Measurements from ENCODE around the gene CHPF. TPM values are rescaled to one million over a fixed set of nuclear protein-coding genes. Genes with fewer than 3 reads are reported as not detected.
A peak's percentile ranks its signal among the peaks of the same experiment; 100 is the strongest.

Gene CHPF
- total and polyA plus RNA-seq, 4 donors, result 26.5 to 135 (median 58.2) TPM

DNA sequence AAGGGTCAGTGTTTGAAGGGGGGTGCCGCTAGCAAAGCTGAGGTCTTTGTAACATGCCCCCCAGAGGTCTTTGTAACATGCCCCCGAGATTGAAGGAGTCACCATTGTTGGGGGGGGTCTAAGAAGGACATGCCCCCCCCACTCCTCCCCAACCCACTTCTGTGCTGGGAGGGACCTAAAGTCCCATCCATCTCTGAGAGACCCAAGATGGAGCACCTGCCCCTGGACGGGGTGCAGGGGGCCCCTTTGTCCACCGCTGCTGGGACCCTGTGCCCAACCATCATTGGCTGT lies 35.2 kb downstream of the CHPF start:
- 86% methylated on average over 4 of the region's 4 CpGs for WGBS
- Histone ChIP-seq H3K9ac (ENCODE audit: low read depth in 1 of 2, low read length in 2 of 2) (no peak overlapping the region), H3K9me3 (ENCODE audit: control insufficient read depth in 4 of 4, low read length in 3 of 4) (no peaks in the 10 kb centered on the region), H3K27me3 (ENCODE audit: control insufficient read depth in 4 of 4, insufficient read depth in 4 of 4, low read length in 3 of 4) (no peaks in the 10 kb centered on the region), H3K36me3 (ENCODE audit: control insufficient read depth in 4 of 4, insufficient read depth in 3 of 4, low read depth in 1 of 4, low read length in 3 of 4) (peaks cover 13 to 28% (median 14%) of the 10 kb centered on the region in 4 donors), H3K4me1 (ENCODE audit: control insufficient read depth in 4 of 4, insufficient read depth in 4 of 4, low read length in 3 of 4) (peaks cover 0 to 9% (median 6%) of the 10 kb centered on the region in 4 donors), H3K4me3 (ENCODE audit: low read depth in 1 of 3, low read length in 3 of 3) (no peak overlapping the region), H3K27ac (ENCODE audit: low read depth in 1 of 2, low read length in 2 of 2) (no peak overlapping the region)
- TF ChIP-seq YY1 (IDR thresholded peaks at IDR 0.05) (no peak), FOXA1 (IDR thresholded peaks at IDR 0.05) (no peak), RXRA (IDR thresholded peaks at IDR 0.05) (no peak)
- TF ChIP-seq, protein P1, sequence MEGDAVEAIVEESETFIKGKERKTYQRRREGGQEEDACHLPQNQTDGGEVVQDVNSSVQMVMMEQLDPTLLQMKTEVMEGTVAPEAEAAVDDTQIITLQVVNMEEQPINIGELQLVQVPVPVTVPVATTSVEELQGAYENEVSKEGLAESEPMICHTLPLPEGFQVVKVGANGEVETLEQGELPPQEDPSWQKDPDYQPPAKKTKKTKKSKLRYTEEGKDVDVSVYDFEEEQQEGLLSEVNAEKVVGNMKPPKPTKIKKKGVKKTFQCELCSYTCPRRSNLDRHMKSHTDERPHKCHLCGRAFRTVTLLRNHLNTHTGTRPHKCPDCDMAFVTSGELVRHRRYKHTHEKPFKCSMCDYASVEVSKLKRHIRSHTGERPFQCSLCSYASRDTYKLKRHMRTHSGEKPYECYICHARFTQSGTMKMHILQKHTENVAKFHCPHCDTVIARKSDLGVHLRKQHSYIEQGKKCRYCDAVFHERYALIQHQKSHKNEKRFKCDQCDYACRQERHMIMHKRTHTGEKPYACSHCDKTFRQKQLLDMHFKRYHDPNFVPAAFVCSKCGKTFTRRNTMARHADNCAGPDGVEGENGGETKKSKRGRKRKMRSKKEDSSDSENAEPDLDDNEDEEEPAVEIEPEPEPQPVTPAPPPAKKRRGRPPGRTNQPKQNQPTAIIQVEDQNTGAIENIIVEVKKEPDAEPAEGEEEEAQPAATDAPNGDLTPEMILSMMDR (IDR thresholded peaks at IDR 0.05; ENCODE audit: low read depth, low read length, missing input control), result no peak
- no peak for DNase-seq (ENCODE audit: low spot score)

DNA sequence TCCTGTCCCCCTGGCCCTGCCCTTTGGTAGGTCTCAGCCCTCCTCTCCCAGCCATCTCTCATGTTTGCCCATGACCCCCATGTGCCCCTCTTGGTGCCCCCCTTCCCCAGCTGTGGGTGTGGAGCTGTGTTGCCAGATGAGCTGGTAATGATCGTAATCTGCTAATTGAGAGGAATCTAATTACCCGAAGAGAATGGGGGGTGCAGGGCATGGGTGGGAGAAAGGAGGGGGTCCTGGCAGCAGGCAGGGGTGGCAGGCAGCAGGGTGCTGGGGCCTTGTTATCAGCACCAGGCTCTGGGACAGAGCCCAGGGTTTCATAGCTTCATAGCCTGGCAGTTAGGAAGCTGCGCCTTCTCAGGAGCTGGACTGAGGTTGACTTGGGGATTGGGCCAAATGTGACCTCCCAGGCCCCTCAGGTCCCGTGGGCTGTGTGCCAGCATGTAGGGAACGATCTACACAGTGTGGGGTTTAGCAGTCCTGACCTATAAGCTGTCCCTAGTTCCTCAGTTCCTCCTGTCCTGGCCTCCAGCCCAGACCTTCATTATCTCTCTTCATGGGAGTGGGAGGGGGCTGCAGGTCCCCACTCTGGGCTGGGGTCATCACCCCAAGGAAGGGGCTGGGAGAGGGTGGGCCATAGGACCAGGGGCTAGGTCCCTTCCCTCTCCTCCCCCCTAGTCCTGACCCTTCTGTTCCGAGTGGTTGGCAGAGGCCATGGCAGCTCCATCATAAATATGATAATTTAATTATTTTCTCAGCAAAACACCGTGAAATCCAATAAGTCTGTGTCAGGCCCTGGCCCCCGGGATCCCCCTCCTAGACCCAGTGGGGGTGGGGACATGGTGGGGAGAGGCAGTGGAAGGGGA lies 35.8 kb downstream of the CHPF start:
- Histone ChIP-seq H3K36me3 (ENCODE audit: control insufficient read depth in 4 of 4, insufficient read depth in 3 of 4, low read depth in 1 of 4, low read length in 3 of 4) (peaks cover 14 to 30% (median 15%) of the 10 kb centered on the region in 4 donors), H3K9me3 (ENCODE audit: control insufficient read depth in 4 of 4, low read length in 3 of 4) (no peaks in the 10 kb centered on the region), H3K27ac (ENCODE audit: low read depth in 1 of 2, low read length in 2 of 2) (no peak overlapping the region), H3K27me3 (ENCODE audit: control insufficient read depth in 4 of 4, insufficient read depth in 4 of 4, low read length in 3 of 4) (no peaks in the 10 kb centered on the region), H3K4me3 (ENCODE audit: low read depth in 1 of 3, low read length in 3 of 3) (no peak overlapping the region), H3K9ac (ENCODE audit: low read depth in 1 of 2, low read length in 2 of 2) (no peak overlapping the region), H3K4me1 (ENCODE audit: control insufficient read depth in 4 of 4, insufficient read depth in 4 of 4, low read length in 3 of 4) (peaks cover 0 to 9% (median 6%) of the 10 kb centered on the region in 4 donors)
- no peak for DNase-seq (ENCODE audit: low spot score)
- TF ChIP-seq FOXA2 (IDR thresholded peaks at IDR 0.05) (no peak), NR2F2 (IDR thresholded peaks at IDR 0.05) (no peak)
- TF ChIP-seq, protein P2, sequence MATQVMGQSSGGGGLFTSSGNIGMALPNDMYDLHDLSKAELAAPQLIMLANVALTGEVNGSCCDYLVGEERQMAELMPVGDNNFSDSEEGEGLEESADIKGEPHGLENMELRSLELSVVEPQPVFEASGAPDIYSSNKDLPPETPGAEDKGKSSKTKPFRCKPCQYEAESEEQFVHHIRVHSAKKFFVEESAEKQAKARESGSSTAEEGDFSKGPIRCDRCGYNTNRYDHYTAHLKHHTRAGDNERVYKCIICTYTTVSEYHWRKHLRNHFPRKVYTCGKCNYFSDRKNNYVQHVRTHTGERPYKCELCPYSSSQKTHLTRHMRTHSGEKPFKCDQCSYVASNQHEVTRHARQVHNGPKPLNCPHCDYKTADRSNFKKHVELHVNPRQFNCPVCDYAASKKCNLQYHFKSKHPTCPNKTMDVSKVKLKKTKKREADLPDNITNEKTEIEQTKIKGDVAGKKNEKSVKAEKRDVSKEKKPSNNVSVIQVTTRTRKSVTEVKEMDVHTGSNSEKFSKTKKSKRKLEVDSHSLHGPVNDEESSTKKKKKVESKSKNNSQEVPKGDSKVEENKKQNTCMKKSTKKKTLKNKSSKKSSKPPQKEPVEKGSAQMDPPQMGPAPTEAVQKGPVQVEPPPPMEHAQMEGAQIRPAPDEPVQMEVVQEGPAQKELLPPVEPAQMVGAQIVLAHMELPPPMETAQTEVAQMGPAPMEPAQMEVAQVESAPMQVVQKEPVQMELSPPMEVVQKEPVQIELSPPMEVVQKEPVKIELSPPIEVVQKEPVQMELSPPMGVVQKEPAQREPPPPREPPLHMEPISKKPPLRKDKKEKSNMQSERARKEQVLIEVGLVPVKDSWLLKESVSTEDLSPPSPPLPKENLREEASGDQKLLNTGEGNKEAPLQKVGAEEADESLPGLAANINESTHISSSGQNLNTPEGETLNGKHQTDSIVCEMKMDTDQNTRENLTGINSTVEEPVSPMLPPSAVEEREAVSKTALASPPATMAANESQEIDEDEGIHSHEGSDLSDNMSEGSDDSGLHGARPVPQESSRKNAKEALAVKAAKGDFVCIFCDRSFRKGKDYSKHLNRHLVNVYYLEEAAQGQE (IDR thresholded peaks at IDR 0.05), result peak; percentile 53
- TF ChIP-seq, protein P3, sequence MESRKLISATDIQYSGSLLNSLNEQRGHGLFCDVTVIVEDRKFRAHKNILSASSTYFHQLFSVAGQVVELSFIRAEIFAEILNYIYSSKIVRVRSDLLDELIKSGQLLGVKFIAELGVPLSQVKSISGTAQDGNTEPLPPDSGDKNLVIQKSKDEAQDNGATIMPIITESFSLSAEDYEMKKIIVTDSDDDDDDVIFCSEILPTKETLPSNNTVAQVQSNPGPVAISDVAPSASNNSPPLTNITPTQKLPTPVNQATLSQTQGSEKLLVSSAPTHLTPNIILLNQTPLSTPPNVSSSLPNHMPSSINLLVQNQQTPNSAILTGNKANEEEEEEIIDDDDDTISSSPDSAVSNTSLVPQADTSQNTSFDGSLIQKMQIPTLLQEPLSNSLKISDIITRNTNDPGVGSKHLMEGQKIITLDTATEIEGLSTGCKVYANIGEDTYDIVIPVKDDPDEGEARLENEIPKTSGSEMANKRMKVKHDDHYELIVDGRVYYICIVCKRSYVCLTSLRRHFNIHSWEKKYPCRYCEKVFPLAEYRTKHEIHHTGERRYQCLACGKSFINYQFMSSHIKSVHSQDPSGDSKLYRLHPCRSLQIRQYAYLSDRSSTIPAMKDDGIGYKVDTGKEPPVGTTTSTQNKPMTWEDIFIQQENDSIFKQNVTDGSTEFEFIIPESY (IDR thresholded peaks at IDR 0.05), result no peak
- 72% methylated on average over 8 of the region's 8 CpGs for WGBS

Data from liver (tissue), 9 donors.